GM21717 (cell line): Measurements from ENCODE around the gene CLGN.
A peak's percentile ranks its signal among the peaks of the same experiment; 100 is the strongest.
"Not testable (repeated sequence)": the region's sequence is repeated elsewhere in the genome, so short reads cannot be mapped to it uniquely, and the experiment has no call there.

ENCODE experiments used
- ATAC-seq: cut with Tn5 transposase; IDR thresholded peaks from one replicate; pipeline ENCODE4 v1.9.1; 2021; ENCODE audit warnings: mild to moderate bottlenecking, moderate library complexity; ENCODE audit not compliant: unreplicated experiment

Gene CLGN, protein sequence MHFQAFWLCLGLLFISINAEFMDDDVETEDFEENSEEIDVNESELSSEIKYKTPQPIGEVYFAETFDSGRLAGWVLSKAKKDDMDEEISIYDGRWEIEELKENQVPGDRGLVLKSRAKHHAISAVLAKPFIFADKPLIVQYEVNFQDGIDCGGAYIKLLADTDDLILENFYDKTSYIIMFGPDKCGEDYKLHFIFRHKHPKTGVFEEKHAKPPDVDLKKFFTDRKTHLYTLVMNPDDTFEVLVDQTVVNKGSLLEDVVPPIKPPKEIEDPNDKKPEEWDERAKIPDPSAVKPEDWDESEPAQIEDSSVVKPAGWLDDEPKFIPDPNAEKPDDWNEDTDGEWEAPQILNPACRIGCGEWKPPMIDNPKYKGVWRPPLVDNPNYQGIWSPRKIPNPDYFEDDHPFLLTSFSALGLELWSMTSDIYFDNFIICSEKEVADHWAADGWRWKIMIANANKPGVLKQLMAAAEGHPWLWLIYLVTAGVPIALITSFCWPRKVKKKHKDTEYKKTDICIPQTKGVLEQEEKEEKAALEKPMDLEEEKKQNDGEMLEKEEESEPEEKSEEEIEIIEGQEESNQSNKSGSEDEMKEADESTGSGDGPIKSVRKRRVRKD

DNA sequence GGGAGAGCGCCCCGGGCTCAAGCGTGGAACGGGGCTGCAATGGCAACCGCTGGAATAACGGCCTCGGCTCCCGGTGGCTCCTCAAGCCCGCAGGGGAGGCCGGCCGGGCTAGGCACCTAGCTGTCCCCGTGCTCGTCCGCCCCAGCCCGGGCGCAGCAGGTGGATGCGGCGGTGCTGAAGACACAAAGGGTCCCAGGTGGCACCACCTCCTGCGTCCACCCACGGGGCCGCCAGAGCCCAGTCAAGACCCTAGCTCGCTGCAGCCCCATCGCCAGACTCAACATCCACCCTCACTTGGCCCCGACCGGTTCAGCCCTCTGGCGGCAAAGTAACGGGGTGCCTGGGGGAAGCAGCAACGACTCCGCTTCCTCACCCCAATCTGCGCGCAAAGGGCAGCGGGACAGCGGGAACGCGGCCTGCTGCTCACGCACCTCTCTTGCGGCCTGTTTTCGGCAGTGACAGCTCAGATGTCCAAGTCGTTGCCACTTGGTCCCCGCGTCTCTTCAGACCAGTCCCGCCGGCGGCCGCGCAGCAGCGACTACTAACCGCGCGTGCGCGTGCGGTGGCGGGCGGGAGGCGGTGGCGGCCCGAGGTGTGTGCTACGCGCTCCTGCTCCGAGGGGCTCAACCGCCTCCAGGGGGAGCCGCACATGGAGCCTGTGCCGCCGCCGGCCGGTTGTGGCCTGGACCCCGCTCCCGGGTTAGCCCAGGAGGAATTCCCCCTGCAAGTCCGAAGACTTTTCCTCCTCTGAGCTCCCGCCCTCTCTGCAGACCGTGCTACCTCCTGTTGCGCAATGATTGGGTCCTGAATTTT, at the start of gene CLGN:
Gene CLGN, minus strand, starts transcription at position 543 of the 813 bp plus-strand sequence. CDS start 14,570 bp downstream, outside the sequence.
- peak; percentile 84 for ATAC-seq

DNA sequence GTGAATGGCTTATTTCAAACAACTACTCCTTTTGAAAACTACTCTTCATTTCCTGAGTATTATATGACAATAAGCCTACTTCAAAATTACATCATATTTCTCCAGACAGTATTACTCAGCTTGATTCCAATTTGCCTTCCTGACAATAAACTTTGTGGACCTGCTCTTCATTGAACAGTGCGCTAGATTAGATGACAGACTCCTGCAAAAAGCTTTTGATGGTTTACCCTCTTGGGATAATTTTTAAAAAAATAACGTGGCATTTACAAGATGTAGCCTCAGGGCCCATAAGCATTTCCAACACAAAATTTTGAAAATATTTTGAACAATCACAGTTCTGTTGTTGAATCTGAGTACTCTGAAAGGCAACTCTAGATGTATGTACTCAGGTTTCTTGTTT, 44.7 kb upstream of the CLGN start:
- ATAC-seq, result no peak

DNA sequence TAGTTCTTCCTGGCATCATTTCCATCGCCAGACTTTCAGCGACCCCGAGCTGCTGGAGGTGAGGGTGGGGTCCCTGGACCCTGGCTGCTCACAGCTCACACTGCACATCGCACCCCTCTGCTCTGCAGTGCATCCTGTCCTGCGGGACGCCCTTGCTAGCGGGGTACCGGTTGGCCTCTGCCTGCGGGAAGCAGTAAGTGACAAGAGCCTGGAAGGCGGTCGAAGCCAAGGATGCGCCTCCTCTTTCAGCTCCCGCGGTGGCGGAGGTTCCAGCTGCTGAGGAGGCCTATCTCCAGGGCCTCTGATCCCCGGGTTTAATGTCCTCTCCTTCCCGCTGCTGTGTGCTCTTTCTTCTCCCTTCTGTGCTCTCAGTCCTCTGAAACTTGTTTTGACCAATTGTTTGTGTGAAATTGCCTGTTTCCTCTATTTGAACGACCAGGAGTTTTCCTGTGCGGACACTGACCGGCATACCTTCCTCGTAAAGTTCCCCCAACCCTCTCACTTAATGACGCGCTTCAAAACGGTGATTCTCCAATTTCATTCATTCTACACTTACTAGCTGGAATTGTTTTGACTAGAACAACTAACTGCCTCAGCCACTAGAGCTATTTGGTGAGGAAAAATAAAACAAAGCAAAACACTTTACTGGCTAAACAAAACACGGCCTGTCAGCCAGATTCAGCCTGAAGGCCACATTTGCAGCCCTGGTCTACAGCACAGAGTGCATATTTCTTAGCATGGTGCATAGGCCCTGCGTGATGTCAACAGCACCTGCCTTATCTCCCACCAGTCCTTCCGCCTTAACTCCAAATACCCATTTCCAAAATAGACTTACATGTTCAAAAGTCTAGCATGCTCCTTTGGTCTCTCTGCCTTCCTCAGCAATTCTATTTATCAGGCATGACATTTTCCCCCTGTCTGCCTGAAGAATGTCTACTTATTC, 42.6 kb upstream of the CLGN start:
- no peak for ATAC-seq

DNA sequence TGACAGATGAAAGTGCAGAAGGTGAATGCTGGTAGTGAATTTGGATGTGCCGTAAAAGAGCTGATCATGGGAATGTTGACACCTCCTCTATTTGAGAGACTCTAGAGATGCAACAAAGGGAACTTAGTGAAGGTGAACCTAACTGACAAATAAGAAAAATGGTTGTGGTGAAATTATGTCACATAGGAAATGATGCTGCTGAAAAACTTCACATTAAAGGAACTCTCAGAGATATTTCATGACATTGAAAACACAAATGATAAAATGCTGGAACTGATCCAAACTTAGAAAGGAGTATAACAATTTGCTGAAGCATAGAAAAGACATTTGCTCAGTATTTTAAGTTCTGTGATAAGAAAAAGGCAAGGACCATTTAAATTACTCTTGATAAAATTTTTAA, 38.7 kb upstream of the CLGN start:
- ATAC-seq, result no peak

DNA sequence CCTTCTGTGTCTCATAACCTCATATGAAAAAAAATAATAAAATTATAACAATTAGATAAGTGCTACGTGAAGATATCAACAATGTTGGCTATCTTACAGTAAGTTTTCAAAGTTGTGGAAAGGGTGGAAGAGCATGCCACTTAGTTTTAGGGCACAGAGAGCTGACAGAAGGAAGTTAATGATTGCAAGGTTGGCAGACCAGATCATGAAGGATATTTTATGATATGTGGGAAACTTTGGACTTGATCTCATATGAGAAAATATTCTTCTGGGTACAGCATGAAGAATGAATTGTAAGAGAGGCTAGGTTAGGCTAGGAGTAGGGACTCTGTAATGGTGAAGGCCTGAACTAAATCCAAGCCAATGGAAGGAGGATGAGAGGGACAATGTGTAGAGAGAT, 36.2 kb upstream of the CLGN start:
- no peak for ATAC-seq

DNA sequence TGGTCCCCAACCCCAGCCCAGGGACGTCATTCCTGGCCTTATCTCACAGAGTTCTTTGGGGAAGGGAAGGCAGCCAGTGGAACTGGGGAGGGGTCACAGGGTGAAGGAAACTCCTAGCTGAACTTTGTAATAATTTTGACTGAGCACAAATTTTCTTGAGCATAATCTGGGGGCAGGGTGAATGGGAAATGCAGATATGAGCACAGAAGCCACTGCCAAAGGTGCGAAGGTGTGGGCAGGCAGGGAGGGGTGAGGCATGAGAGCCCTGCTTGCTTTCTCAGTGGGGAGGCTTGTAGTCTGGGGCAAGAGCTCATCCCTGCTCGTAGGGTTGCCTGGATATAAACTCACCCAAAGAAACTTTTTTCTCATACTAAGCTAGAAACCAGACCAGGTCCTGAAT, 35.7 kb upstream of the CLGN start:
- no peak for ATAC-seq

DNA sequence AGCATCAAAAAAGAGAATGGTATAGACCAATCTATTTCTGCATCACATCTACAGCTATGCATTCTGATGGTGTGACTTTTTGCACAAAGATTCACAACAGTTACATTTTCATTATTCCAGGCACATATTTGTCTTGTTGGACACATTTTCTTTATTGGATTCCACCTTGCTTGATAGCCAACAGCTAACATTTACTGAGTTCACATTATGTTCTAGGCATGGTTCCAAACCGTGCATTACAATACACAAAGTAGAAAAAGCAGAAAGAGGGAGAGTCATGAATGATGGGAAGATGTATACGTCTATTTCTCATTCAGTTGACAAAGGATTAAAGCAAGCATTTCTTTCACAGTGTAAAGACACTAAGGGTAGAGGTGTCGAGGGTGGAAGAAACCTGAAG, 22.9 kb upstream of the CLGN start:
- ATAC-seq, result no peak

DNA sequence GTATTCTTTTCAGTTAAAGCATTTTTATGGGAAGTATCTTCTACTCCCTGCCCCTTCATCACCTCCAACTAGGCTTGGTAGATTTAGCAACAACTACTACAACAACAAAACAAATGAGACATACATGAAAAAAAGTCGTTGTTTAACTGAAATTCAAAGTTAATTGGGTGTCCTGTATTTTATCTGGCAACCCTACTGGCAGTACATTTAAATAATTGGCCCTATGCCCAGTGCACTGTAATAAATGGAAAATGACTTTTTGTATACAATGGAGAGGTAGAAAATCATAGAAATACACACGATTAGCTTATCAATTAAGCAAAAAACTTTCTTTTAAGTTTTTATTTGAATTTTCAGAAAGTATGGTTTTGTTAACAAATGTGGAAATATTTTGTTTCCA, 21.4 kb upstream of the CLGN start:
- no peak for ATAC-seq

DNA sequence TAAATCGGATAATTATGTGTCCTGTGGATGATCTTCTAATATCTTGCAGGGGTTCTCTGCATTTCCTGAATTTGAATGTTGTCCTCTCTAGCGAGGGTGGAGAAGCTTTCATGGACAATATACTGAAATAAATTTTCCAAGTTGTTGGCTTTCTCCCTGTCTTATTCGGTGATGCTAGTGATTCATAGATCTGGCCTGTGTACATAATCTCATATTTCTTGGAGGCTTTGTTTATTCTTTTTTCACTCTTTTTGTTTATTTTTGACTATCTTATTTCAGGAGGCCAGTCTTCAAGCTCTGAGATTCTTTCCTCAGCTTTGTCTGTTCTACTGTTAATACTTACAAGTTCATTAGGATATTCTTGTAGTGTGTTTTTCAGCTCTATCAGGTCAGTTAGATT, 20.7 kb upstream of the CLGN start:
- ATAC-seq, result no peak

DNA sequence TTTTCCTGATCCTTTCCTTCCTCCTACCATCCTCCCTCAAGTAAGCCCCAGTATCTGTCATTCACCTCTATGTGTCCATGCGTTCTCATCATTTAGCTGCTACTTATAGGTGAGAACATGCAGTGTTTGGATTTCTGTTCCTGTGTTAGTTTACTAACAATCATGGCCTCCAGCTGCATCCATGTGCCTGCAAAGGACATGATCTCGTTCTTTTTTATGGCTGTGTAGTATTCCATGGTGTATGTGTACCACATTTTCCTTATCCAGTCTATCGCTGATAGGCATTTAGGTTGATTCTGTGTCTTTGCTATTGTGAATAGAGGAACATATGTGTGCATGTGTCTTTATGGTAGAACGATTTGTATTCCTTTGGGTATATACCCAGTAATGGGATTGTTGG, 16.9 kb upstream of the CLGN start:
- not testable (repeated sequence) for ATAC-seq

DNA sequence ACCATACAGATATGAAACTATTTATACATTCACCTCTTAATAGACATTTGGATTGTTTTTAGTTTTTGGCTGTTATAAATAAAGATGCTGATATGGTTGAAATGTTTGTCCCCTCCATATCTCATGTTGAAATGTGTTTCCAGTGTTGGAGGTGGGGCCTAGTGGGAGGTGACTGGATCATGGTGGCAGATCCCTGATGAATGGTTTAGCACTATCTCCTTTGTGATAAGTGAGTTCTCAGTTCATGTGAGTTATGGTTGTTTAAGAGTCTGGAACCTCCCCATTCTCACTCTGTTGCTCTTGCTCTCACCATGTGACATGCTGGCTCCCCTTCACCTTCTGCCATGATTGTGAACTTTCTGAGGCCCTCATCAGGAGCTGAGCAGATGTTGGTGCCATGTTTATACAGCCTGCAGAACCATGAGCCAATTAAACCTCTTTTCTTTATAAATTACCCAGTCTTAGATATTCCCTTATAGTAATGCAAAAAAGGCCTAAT, 12.2 kb upstream of the CLGN start:
- no peak for ATAC-seq

DNA sequence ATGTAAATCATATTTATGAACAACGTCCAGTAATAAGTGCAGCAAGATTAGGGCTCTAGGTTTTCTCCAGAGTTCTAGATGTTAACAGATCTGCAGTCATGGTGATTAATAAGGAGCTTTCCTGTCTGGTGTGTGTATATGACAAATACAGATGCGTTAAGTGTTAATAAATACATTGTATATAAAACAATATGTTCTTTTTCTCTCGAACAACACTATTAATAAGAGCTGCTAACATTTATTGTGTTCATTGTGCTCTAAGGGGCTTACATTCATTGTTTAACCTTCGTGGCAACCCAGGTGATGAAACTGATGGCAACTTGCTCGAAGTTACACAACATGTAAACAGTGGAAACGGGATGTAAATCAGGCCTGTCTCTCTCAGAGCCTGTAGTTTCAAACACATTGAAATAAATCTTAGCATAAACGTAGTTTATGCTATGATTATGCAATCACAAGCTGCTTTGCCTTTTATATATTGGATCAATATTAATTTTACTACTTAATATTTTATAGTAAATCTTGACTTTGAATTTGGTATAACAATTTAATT, 547 bp upstream of the CLGN start:
- no peak for ATAC-seq

DNA sequence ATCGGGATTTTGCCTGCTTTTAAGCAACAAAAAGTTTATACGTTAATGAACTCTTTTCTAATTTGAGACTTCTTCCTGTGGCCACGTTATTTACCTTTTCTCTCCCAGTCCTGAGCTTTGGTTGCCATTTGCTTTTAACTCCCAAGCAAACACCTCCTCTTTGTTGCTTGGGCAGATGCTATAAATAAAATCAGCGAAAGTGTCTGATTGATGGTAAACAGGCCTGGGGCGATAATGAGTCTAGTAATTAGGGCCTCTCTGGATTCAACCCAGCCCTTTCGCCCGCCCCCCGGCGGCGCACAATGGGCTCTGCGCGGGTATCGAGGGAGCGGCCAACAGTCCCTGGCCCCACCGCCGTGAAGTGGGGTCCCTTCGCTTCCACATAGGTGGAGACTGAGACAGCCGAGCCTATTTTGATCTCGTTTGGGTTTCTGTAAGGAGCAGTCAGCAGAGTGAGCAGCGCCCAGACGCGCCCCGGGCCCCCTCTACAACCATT, 790 bp downstream of the CLGN start:
- peak; percentile 22 for ATAC-seq

DNA sequence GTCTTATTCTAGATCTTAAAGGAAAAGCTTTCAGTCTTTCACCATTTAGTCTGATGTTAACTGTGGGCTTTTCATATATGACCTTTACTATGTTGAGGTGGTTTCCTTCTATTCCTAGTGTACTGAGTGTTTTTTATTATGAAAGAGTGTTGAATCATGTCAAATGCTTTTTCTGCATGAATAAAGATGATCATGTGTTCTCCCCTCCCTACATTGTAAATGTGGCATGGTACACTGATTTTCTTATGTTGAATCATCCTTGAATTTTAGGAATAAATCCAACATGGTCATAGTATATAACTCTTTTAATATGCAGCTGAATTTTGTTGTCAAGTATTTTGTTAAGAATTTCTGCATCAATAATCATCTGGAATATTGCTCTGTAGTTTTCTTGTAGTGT, 4.3 kb downstream of the CLGN start:
- ATAC-seq, result no peak

DNA sequence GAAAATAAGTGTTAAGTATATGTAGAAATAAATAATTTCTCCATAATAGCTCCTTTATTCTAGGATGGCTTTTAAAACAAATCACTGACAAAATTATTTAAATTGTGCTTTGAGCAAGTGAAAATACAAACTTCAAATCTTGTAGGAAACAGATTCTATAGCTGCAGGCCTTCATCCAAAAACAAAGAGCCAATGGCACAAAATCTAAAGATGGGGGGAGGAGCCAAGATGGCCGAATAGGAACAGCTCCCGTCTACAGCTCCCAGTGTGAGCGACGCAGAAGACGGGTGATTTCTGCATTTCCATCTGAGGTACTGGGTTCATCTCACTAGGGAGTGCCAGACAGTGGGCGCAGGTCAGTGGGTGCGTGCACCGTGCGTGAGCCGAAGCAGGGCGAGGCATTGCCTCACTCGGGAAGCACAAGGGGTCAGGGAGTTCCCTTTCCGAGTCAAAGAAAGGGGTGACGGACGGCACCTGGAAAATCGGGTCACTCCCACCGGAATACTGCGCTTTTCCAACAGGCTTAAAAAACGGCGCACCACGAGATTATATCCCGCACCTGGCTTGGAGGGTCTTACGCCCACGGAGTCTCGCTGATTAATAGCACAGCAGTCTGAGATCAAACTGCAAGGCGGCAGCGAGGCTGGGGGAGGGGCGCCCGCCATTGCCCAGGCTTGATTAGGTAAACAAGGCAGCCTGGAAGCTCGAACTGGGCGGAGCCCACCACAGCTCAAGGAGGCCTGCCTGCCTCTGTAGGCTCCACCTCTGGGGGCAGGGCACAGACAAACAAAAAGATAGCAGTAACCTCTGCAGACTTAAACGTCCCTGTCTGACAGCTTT, 14.1 kb downstream of the CLGN start:
- not testable (repeated sequence) for ATAC-seq

DNA sequence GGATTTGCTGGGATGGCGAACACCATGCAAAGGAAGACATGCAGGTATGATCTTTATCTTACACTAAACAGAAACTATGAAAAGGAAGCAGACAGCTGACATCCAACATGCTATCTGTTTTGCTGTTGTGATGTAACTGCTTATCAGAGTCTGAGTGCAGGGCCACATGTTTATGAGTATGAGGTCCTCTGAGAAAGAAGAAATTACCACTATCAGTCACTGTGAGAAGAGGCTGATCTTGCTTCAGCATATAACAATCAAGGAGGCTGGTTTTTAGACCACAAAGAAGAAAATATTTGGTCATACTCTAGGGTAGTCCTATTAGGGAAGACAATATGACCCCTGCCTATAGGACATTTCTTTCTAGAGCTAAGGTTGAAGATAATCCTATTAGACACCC, 18.5 kb downstream of the CLGN start:
- ATAC-seq, result no peak

DNA sequence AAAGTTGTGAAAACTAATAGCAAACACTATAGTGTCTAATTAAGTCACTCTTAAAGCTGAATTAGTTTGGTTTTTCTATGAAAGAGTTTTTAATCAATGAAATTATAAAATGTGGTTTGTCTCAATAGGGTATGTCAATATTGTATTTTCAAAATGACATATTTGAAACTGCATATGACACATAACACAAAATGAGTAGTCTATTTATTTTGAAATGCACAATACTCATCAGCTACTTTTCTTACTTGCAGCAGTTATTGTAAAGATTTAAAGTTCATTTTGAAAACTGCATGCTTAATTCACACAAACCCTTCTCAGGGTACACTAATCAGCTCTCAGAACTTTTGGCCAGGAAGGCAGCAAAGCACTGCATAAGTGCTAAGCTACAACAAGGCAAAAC, 21.2 kb downstream of the CLGN start:
- no peak for ATAC-seq

DNA sequence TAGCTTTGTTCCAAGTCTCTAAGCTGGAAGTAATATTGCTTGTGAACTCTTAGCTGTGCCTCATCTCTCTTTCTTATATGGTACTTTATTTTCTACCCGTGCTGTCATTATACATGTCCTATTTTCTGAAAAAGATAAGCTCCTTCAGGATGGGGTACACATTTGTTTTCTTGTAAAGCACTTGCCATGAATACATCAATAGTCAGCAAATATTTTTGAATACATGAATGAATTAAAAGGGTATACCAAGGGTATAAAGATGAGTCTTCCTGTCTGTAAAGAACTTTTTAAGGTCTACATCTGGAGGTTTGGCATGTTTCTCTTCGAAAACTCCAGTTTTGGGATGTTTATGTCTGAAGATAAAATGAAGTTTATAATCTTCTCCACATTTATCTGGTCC, 27.3 kb downstream of the CLGN start:
- ATAC-seq, result no peak

DNA sequence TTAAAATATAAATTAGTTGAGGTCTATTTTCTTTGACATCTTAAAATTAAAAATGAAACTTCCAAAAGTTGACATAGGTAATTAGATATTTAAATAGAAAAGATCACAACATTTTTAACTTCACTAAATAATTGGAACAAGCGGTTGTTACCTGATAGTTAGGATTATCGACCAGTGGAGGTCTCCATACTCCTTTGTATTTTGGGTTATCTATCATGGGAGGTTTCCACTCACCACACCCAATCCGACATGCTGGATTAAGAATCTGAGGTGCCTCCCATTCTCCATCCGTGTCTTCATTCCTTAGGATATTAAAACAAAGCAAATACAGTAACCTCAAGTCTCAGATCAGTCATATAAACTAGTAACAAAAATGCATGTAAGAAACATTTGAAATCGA, 31.8 kb downstream of the CLGN start:
- ATAC-seq, result no peak
